Right lobe of liver (tissue), 6 donors: ENCODE measurements around the gene OTUD5. TPM values are rescaled to one million over a fixed set of nuclear protein-coding genes. Genes with fewer than 3 reads are reported as not detected.
A peak's percentile ranks its signal among the peaks of the same experiment; 100 is the strongest.

ENCODE experiments used
- ATAC-seq, 4 donors: fragments of 200-7000 bp; cut with Tn5 transposase; one replicate each; pipeline ENCODE4 v1.9.1; 2020; ENCODE audit warnings: mild to moderate bottlenecking in 4 of 4, moderate library complexity in 4 of 4
- DNase-seq, 3 donors: peaks; one replicate each; pipeline ENCODE4 v3.0.0-alpha.2; 2020
- H3K27ac ChIP-seq, 3 donors: fragments of 200-600 bp; one replicate each; pipeline ENCODE4 v1.8.0; 2022
- H3K27me3 ChIP-seq, 2 donors: fragments of 200-600 bp; one replicate each; pipeline ENCODE4 v1.8.0; 2022
- H3K36me3 ChIP-seq, 4 donors: fragments of 200-600 bp; sonication (generic) in 1 of 4; one replicate each; pipeline versions ENCODE4 v1.5.1 to v1.8.0; 2017 to 2022; ENCODE audit warnings: control low read depth in 1 of 4
- H3K4me1 ChIP-seq, 4 donors: fragments of 200-600 bp; sonication (generic) in 1 of 4; one replicate each; pipeline versions ENCODE4 v1.5.1 to v1.8.0; 2017 to 2022; ENCODE audit warnings: control low read depth in 1 of 4
- H3K4me3 ChIP-seq, 3 donors: fragments of 200-600 bp; one replicate each; pipeline ENCODE4 v1.8.0; 2022
- H3K9me3 ChIP-seq, 4 donors: fragments of 200-600 bp; sonication (generic) in 1 of 4; one replicate each; pipeline versions ENCODE4 v1.5.1 to v1.8.0; 2017 to 2022; ENCODE audit warnings: control low read depth in 1 of 4
- CTCF ChIP-seq, 4 donors: fragments of 200-600 bp in 3 of 4; fragments of 450-650 bp in 1 of 4; IDR thresholded peaks; one replicate each; pipeline versions ENCODE4 v1.5.1 to v1.8.0; 2016 to 2022; ENCODE audit warnings: antibody characterized with exemption in 4 of 4, mild to moderate bottlenecking in 2 of 4
- POLR2A ChIP-seq: fragments of 450-650 bp; IDR thresholded peaks from one replicate; pipeline ENCODE4 v1.6.1; 2017; ENCODE audit warnings: antibody characterized with exemption, mild to moderate bottlenecking
- WGBS: methylation state at CpG from one replicate; pipeline ENCODE4 v1.1.6; 2018; ENCODE audit warnings: low coverage, low lambda C conversion rate; ENCODE audit not compliant: insufficient coverage; ENCODE audit errors: missing lambda C conversion rate; 5-methylcytosine and 5-hydroxymethylcytosine counted together
- intact Hi-C, 2 donors: fragments of 100-400 bp; cut with DNase I; formaldehyde crosslinking; loops; one replicate each; pipeline versions ENCODE4 v1.11.2 to v1.14.1; 2022
- long read RNA-seq: library from polyadenylated mRNA; unstranded; transcript quantifications from one replicate; pipeline ENCODE4 v2.0.0, GENCODE V29; 2019
- total RNA-seq, 6 experiments: library from RNA; depleted of rRNA in 2 of 6; stranded (reverse); fragments of >200 nt in 2 of 6; fragmentation: NEBNext Ultra II Directional in 3 of 6; extraction: Animal tissue kit (Norgen Biotek cat#: 25700) in 3 of 6; gene quantifications; one replicate each; pipeline versions ENCODE4 v1.1.0 to v1.2.4, GENCODE V29; 2016 to 2023
- donor health status: DM: no; HTN: yes; CAD: no.
- donor health status: DM: no; HTN: no; CAD: no.
- donor health status: DM: no; HTN: no; CAD: no.
- donor health status: DM: no; HTN: yes; CAD: no.
- donor health status: DM: no; HTN: yes; CAD: no.

Gene OTUD5
- total RNA-seq, result 10 to 100 TPM; 14.4 to 24.1 (median 21.6) TPM
- long read RNA-seq, partial matches to known transcripts, result 1 of 3 reads
- long read RNA-seq, other reads (novel, unspliced or antisense), result 2 of 3 reads

- no peak for TF ChIP-seq CTCF (IDR thresholded peaks at IDR 0.05)
- no peak for TF ChIP-seq POLR2A
- intact Hi-C loops, result loop anchor here in 1 of 2 donors (10.0 kb wide), 1 partner anchor 53 kb away; no protein-coding TSS in a partner anchor
- DNase-seq (peak in 1 of 3 donors; percentile 64), ATAC-seq (peak in 2 of 4 donors; percentile 1 to 2)
- H3K9me3 ChIP-seq, result no peaks in the 10 kb centered on the region
- H3K4me1 ChIP-seq, result peaks cover 0 to 6% (median 0%) of the 10 kb centered on the region in 4 donors
- peak within 1 kb of the TSS; percentile 90 to 95 (median 92) for H3K27ac ChIP-seq
- 31% methylated on average over 9 of the region's 53 CpGs for WGBS
- peaks cover 0 to 5% (median 0%) of the 10 kb centered on the region in 4 donors for H3K36me3 ChIP-seq
- H3K4me3 ChIP-seq, result peak within 1 kb of the TSS; percentile 55 to 70 (median 63)
- H3K27me3 ChIP-seq, result no peaks in the 10 kb centered on the region
Measured at GRCh38 chrX:48957477-48957826, at the start of gene OTUD5. Gene OTUD5, minus strand, starts transcription at chrX:48957607. Its CDS starts 37 bp downstream, at chrX:48957570.

- DNase-seq (no peak), ATAC-seq (no peak)
- no peak overlapping the region for H3K27ac ChIP-seq
- H3K27me3 ChIP-seq, result no peaks in the 10 kb centered on the region
- H3K4me1 ChIP-seq, result no peaks in the 10 kb centered on the region
- TF ChIP-seq POLR2A, result no peak
- TF ChIP-seq CTCF (IDR thresholded peaks at IDR 0.05), result no peak
- no peak overlapping the region for H3K4me3 ChIP-seq
- no peaks in the 10 kb centered on the region for H3K36me3 ChIP-seq
- WGBS, result 81% methylated on average over 5 of the region's 5 CpGs
- no peaks in the 10 kb centered on the region for H3K9me3 ChIP-seq
- intact Hi-C loops, result no loop called here
Measured at GRCh38 chrX:49003696-49004095, 46.3 kb upstream of the OTUD5 start.

- Histone ChIP-seq H3K27me3 (no peaks in the 10 kb centered on the region), H3K4me3 (peak within 1 kb of the TSS; percentile 44 to 70 (median 65)), H3K4me1 (no peaks in the 10 kb centered on the region), H3K9me3 (no peaks in the 10 kb centered on the region), H3K27ac (peak within 1 kb of the TSS; percentile 83 to 96 (median 87)), H3K36me3 (no peaks in the 10 kb centered on the region)
- 26% methylated on average over 27 of the region's 38 CpGs for WGBS
- DNase-seq, result peak; percentile 62 to 82 (median 75)
- peak; percentile 87 to 95 (median 94) for ATAC-seq
- TF ChIP-seq POLR2A (peak; percentile 65), CTCF (IDR thresholded peaks at IDR 0.05) (no peak)
- intact Hi-C loops, result no loop called here
Measured at GRCh38 chrX:49002091-49002935, 44.9 kb upstream of the OTUD5 start, which contains the start of gene GRIPAP1. Gene GRIPAP1, minus strand, starts transcription at chrX:49002264. Its CDS starts 35 bp downstream, at chrX:49002229.

- Histone ChIP-seq H3K27me3 (no peaks in the 10 kb centered on the region), H3K4me1 (no peaks in the 10 kb centered on the region), H3K27ac (peak overlapping the region; percentile 30 to 87 (median 83)), H3K4me3 (peak overlapping the region; percentile 44 to 70 (median 65)), H3K36me3 (no peaks in the 10 kb centered on the region), H3K9me3 (no peaks in the 10 kb centered on the region)
- intact Hi-C loops, result no loop called here
- DNase-seq (no peak), ATAC-seq (peak; percentile 12 to 38 (median 24))
- WGBS, result 25% methylated on average over 16 of the region's 17 CpGs
- TF ChIP-seq CTCF (IDR thresholded peaks at IDR 0.05) (no peak), POLR2A (no peak)
Measured at GRCh38 chrX:49001521-49002090, 44.2 kb upstream of the OTUD5 start.
